Psoas muscle (tissue), 8 donors: ENCODE measurements around the gene SUSD5. TPM values are rescaled to one million over a fixed set of nuclear protein-coding genes. Genes with fewer than 3 reads are reported as not detected.

Experiments
- ATAC-seq, 4 donors: fragments of 200-7000 bp; cut with Tn5 transposase; one replicate each; pipeline ENCODE4 v1.9.1; 2020; ENCODE audit warnings: moderate library complexity in 3 of 4, mild to moderate bottlenecking in 2 of 4
- DNase-seq, 2 donors: peaks; one replicate each; pipeline ENCODE4 v3.0.0-alpha.2; 2020
- H3K27ac ChIP-seq: fragments of 200-600 bp; one replicate; pipeline ENCODE4 v1.8.0; 2022
- H3K27me3 ChIP-seq, 3 donors: fragments of 200-600 bp in 1 of 3; one replicate each; pipeline versions ENCODE4 v1.6.1 to v1.8.0; 2013 to 2022; ENCODE audit warnings: low read length in 2 of 3, mild to moderate bottlenecking in 2 of 3, moderate library complexity in 1 of 3; ENCODE audit not compliant: insufficient read depth in 3 of 3
- H3K36me3 ChIP-seq, 2 donors: fragments of 200-600 bp in 1 of 2; one replicate each; pipeline versions ENCODE4 v1.6.1 to v1.8.0; 2013 to 2022; ENCODE audit warnings: low read depth in 1 of 2, mild to moderate bottlenecking in 1 of 2, moderate library complexity in 1 of 2; ENCODE audit not compliant: insufficient read depth in 1 of 2
- H3K4me1 ChIP-seq: fragments of 200-600 bp; one replicate; pipeline ENCODE4 v1.8.0; 2022
- H3K4me3 ChIP-seq: fragments of 200-600 bp; one replicate; pipeline ENCODE4 v1.8.0; 2022; ENCODE audit warnings: mild to moderate bottlenecking
- H3K9me3 ChIP-seq: fragments of 200-600 bp; one replicate; pipeline ENCODE4 v1.8.0; 2022
- WGBS, 3 donors: extraction: QIAGEN DNeasy Blood & Tissue Kit; methylation state at CpG; one replicate each; pipeline versions ENCODE4 v1.1.6 to v1.1.7; 2013; 5-methylcytosine and 5-hydroxymethylcytosine counted together
- intact Hi-C, 2 donors: fragments of 100-400 bp; cut with DNase I; formaldehyde crosslinking; loops; one replicate each; pipeline versions ENCODE4 v1.11.0 to v1.14.2; 2022
- polyA plus RNA-seq, 3 donors: library from polyadenylated mRNA; stranded (reverse); fragments of 200-250 nt; gene quantifications; one replicate each; pipeline ENCODE4 v1.2.3, GENCODE V29; 2013
- total RNA-seq, 4 donors: library from RNA; stranded (reverse); fragmentation: NEBNext Ultra II Directional in 2 of 4; extraction: Animal tissue kit (Norgen Biotek cat#: 25700) in 2 of 4; gene quantifications; one replicate each; pipeline versions ENCODE4 v1.2.1 to v1.2.4, GENCODE V29; 2021 to 2023
- TF ChIP-seq, protein P1 (sequence below): fragments of 200-600 bp; IDR thresholded peaks from one replicate; pipeline ENCODE4 v1.8.0; 2022; ENCODE audit warnings: antibody characterized with exemption
- donor health status: healthy with polysubstance abuse.
- donor health status: DM: no; HTN: no; CAD: no; lungs with moderate emphysema.
- donor health status: Bipolar disorder and iron deficiency.
- donor health status: healthy.
- donor health status: DM: yes; HTN: yes; CAD: no.
- donor health status: DM: no; HTN: no; CAD: no.
- donor health status: DM: no; HTN: no; CAD: no.
- donor health status: DM: yes; HTN: yes; CAD: no.

SUSD5 gene
- total and polyA plus RNA-seq, 7 donors, result 0.30 to 2.0 (median 0.71) TPM

DNA sequence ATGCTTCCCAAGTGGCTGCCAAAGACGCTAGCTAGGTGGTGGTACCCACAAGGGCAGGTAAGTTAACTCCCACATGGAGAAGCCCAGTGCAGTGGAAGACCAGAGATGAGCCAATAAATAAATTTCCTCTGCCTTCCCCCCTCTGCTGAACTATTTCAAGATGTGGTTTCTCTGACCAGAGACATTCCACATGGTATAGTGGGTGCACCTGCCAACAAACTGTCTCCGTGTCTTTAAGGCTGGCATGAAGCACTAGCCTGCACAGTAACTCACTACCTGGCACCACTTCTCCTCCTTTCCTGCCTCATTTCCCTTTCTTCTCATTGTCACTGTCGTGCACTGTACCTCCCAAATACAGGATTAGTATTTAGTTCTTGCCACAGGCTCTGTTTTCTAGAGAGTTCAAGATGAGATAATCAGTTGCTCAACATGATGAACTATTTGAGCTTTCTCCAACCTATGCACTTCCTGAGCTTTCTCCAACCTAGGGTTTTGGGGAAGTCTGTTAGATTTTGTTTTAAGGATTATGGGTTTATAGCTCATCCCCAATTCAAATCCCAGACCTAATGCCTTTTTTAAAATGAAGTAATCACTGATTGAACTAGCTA is 113.2 kb downstream of the SUSD5 start:
- ATAC-seq, result no peak
- Histone ChIP-seq H3K27me3 (no peaks in the 10 kb centered on the region), H3K4me1 (no peaks in the 10 kb centered on the region), H3K27ac (no peak overlapping the region), H3K9me3 (no peaks in the 10 kb centered on the region), H3K4me3 (no peak overlapping the region), H3K36me3 (no peaks in the 10 kb centered on the region)
- TF ChIP-seq, protein P1, sequence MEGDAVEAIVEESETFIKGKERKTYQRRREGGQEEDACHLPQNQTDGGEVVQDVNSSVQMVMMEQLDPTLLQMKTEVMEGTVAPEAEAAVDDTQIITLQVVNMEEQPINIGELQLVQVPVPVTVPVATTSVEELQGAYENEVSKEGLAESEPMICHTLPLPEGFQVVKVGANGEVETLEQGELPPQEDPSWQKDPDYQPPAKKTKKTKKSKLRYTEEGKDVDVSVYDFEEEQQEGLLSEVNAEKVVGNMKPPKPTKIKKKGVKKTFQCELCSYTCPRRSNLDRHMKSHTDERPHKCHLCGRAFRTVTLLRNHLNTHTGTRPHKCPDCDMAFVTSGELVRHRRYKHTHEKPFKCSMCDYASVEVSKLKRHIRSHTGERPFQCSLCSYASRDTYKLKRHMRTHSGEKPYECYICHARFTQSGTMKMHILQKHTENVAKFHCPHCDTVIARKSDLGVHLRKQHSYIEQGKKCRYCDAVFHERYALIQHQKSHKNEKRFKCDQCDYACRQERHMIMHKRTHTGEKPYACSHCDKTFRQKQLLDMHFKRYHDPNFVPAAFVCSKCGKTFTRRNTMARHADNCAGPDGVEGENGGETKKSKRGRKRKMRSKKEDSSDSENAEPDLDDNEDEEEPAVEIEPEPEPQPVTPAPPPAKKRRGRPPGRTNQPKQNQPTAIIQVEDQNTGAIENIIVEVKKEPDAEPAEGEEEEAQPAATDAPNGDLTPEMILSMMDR, result no peak
- intact Hi-C loops, result no loop called here
- DNase-seq, result no peak
- WGBS, 3 donors, result 58 to 65% (median 63%) methylated on average over 3 of the region's 3 CpGs

DNA sequence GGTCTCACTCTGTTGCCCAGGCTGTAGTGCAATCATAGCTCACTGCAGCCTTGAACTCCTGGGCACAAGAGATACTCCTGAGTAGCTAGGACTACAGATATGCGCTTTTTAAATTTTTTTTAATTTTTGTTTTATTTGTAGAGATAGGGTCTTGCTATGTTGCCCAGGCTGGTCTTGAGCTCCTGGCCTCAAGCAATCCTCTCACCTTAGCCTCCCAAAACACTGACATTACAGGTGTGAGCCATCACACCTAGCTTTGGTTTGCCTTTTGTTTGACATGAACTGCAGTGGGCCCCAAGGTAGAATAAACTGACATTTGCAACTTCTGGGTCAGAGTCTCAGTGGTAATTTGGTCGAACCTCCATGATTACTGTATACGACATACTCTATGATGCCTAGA is 113.8 kb downstream of the SUSD5 start:
- Histone ChIP-seq H3K9me3 (no peaks in the 10 kb centered on the region), H3K27ac (no peak overlapping the region), H3K4me1 (no peaks in the 10 kb centered on the region), H3K27me3 (no peaks in the 10 kb centered on the region), H3K36me3 (no peaks in the 10 kb centered on the region), H3K4me3 (no peak overlapping the region)
- WGBS, 3 donors, result 92 to 98% (median 93%) methylated on average over 3 of the region's 3 CpGs
- ATAC-seq (no peak), DNase-seq (no peak)
- intact Hi-C loops, result no loop called here
- TF ChIP-seq, protein P1, result no peak

DNA sequence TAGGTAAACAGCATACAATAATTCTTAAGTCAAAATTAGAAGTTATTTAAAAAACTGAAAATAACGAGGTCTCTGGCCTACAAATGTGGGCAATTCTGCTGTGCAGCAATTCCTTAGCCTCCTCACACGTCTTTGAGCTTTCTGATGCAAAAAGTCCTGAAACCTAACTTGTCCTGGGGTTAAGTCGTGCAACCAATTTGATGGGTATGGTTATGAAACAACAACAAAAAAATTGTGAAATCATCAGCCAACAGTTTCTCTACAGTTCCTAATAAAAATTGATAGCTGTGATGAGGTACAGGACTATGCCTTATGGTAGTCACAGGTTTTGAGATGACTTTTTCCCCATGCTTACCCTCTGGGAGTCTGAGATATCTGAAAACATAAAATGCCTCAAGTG is 115.1 kb downstream of the SUSD5 start:
- TF ChIP-seq, protein P1, result no peak
- 87 to 91% (median 89%) methylated on average over 3 of the region's 3 CpGs for WGBS, 3 donors
- no peak overlapping the region for H3K4me3 ChIP-seq

DNA sequence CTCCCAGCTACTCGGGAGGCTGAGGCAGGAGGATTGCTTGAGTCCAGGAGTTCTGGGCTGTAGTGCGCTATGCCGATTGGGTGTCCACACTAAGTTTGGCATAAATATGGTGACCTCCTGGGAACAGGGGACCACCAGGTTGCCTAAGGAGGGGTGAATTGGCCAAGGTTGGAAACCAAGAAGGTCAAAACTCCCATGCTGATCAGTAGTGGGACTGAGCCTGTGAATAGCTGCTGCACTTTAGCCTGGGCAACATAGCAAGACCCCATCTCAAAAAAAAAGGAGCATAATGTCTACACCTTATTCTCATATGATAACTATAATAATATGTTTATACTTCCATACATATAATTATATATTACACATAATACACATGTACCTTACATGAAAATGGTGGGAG is 115.6 kb downstream of the SUSD5 start:
- intact Hi-C loops, result no loop called here
- Histone ChIP-seq H3K27ac (no peak overlapping the region), H3K27me3 (no peaks in the 10 kb centered on the region), H3K36me3 (no peaks in the 10 kb centered on the region), H3K4me3 (no peak overlapping the region), H3K4me1 (no peaks in the 10 kb centered on the region), H3K9me3 (no peaks in the 10 kb centered on the region)
- DNase-seq (no peak), ATAC-seq (no peak)
- WGBS, 3 donors, result 88 to 95% (median 93%) methylated on average over 3 of the region's 3 CpGs
- TF ChIP-seq, protein P1, result no peak

More for the DNA sequence above, 115.1 kb downstream of the SUSD5 start:
- H3K27me3 ChIP-seq, result no peaks in the 10 kb centered on the region
- intact Hi-C loops, result no loop called here
- no peaks in the 10 kb centered on the region for H3K9me3 ChIP-seq
- H3K36me3 ChIP-seq, result no peaks in the 10 kb centered on the region
- H3K27ac ChIP-seq, result no peak overlapping the region
- no peaks in the 10 kb centered on the region for H3K4me1 ChIP-seq
- no peak for ATAC-seq
- no peak for DNase-seq

DNA sequence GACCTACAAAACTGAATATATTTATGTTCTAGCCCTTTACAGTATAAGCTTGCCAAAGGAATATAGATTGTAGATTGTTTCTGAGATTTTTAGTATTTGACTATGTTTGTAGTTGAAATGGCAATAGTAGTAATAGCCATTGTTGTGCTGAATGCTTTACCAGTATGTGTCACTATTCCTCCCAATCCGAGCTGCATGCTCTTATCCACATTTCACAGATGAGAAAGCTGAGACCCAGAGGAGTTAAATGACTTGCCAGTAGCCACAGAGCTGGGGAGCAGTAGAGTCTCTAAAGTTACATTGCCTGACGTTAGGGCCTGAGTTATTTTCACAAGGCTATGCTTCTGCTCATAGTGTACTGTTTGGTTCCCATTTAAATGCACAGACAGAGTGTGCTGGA is 118.4 kb downstream of the SUSD5 start:
- H3K4me3 ChIP-seq, result no peak overlapping the region
- no peaks in the 10 kb centered on the region for H3K9me3 ChIP-seq
- intact Hi-C loops, result no loop called here
- DNase-seq, result no peak
- no peak for ATAC-seq
- no peaks in the 10 kb centered on the region for H3K36me3 ChIP-seq
- H3K27ac ChIP-seq, result no peak overlapping the region
- no peaks in the 10 kb centered on the region for H3K4me1 ChIP-seq
- 50 to 71% (median 58%) methylated on average over 2 of the region's 2 CpGs for whole genome bisulfite sequencing, 3 donors
- TF ChIP-seq, protein P1, result no peak
- no peaks in the 10 kb centered on the region for H3K27me3 ChIP-seq
